Tibial nerve (tissue), 4 donors: ENCODE results near the gene CCAR1. TPM values are rescaled to one million over a fixed set of nuclear protein-coding genes. Genes with fewer than 3 reads are reported as not detected.
"Not testable (repeated sequence)": the region's sequence is repeated elsewhere in the genome, so short reads cannot be mapped to it uniquely, and the experiment has no call there.

Experiments
- DNase-seq, 2 donors: peaks; one replicate each; pipeline ENCODE4 v3.0.0-alpha.2; 2019; ENCODE audit warnings: low spot score in 2 of 2
- H3K27ac ChIP-seq, 4 donors: fragments of 200-600 bp; sonication (generic) in 3 of 4; one replicate each; pipeline ENCODE4 v1.5.1; 2017 to 2019; ENCODE audit warnings: mild to moderate bottlenecking in 1 of 4
- H3K27me3 ChIP-seq, 2 donors: fragments of 200-600 bp; sonication (generic) in 1 of 2; one replicate each; pipeline versions ENCODE4 v1.5.1 to v1.6.0; 2017 to 2019
- H3K36me3 ChIP-seq, 3 donors: fragments of 200-600 bp; sonication (generic); one replicate each; pipeline ENCODE4 v1.5.1; 2018 to 2019
- H3K4me1 ChIP-seq, 4 donors: fragments of 200-600 bp; sonication (generic) in 3 of 4; one replicate each; pipeline ENCODE4 v1.5.1; 2017 to 2019
- H3K4me3 ChIP-seq, 4 donors: fragments of 200-600 bp; sonication (generic) in 3 of 4; one replicate each; pipeline ENCODE4 v1.5.1; 2017 to 2019; ENCODE audit warnings: mild to moderate bottlenecking in 1 of 4, moderate library complexity in 1 of 4
- H3K9me3 ChIP-seq, 4 donors: fragments of 200-600 bp; sonication (generic) in 3 of 4; one replicate each; pipeline ENCODE4 v1.5.1; 2017 to 2019
- CTCF ChIP-seq, 5 experiments: fragments of 200-600 bp in 3 of 5; fragments of 450-650 bp in 2 of 5; sonication (generic) in 3 of 5; IDR thresholded peaks; one replicate each; pipeline ENCODE4 v1.5.1; 2016 to 2019; ENCODE audit warnings: antibody characterized with exemption in 5 of 5, mild to moderate bottlenecking in 3 of 5, moderate library complexity in 2 of 5
- EP300 ChIP-seq, 2 donors: sonication (generic); formaldehyde crosslinking; IDR thresholded peaks; one replicate each; pipeline ENCODE4 v1.6.1; 2017; ENCODE audit warnings: antibody characterized with exemption in 2 of 2, mild to moderate bottlenecking in 1 of 2
- POLR2A ChIP-seq, 2 donors: fragments of 450-650 bp; IDR thresholded peaks; one replicate each; pipeline ENCODE4 v1.6.1; 2017; ENCODE audit warnings: antibody characterized with exemption in 2 of 2, mild to moderate bottlenecking in 2 of 2, moderate library complexity in 2 of 2
- WGBS, 2 donors: methylation state at CpG; one replicate each; pipeline ENCODE4 v1.1.5; 2018; 5-methylcytosine and 5-hydroxymethylcytosine counted together
- total RNA-seq, 4 donors: library from RNA; depleted of rRNA; stranded (reverse); fragments of >200 nt; gene quantifications; one replicate each; pipeline ENCODE4 v1.1.0, GENCODE V29; 2016

The CCAR1 gene
- total RNA-seq, 4 donors from 2014 or later, result 45.4 to 88.5 (median 53.5) TPM

- Histone ChIP-seq H3K4me3 (no peak overlapping the region), H3K4me1 (peaks cover 0 to 9% (median 6%) of the 10 kb centered on the region in 4 donors), H3K9me3 (no peaks in the 10 kb centered on the region), H3K27me3 (no peaks in the 10 kb centered on the region), H3K27ac (no peak overlapping the region), H3K36me3 (peaks cover 0 to 82% (median 4%) of the 10 kb centered on the region in 3 donors)
- WGBS, 2 donors, result 88% methylated on average over 9 of the region's 9 CpGs
- DNase-seq, result no peak
- no peak for TF ChIP-seq EP300 (IDR thresholded peaks at IDR 0.05)
- TF ChIP-seq CTCF (IDR thresholded peaks at IDR 0.05), result no peak
These were observed 6.1 kb downstream of the CCAR1 start for GRCh38 chr10:68727146-68727545.

- no peaks in the 10 kb centered on the region for H3K27me3 ChIP-seq
- WGBS, 2 donors, result 92 to 94% methylated on average over 8 of the region's 8 CpGs
- TF ChIP-seq EP300 (IDR thresholded peaks at IDR 0.05), result no peak
- no peak for TF ChIP-seq POLR2A (IDR thresholded peaks at IDR 0.05)
- no peak for TF ChIP-seq CTCF (IDR thresholded peaks at IDR 0.05)
- no peak overlapping the region for H3K4me3 ChIP-seq
- H3K4me1 ChIP-seq, result no peaks in the 10 kb centered on the region
- no peak overlapping the region for H3K27ac ChIP-seq
- no peaks in the 10 kb centered on the region for H3K9me3 ChIP-seq
- peaks cover 0 to 93% (median 0%) of the 10 kb centered on the region in 3 donors for H3K36me3 ChIP-seq
- no peak for DNase-seq
These were observed 11.6 kb downstream of the CCAR1 start for GRCh38 chr10:68732651-68733050.

GRCh38 chr10:68734349-68734748, 13.3 kb downstream of the CCAR1 start:
- Histone ChIP-seq H3K27ac (no peak overlapping the region), H3K36me3 (peaks cover 0 to 98% (median 0%) of the 10 kb centered on the region in 3 donors), H3K4me3 (no peak overlapping the region), H3K4me1 (no peaks in the 10 kb centered on the region), H3K9me3 (no peaks in the 10 kb centered on the region), H3K27me3 (no peaks in the 10 kb centered on the region)
- TF ChIP-seq CTCF (IDR thresholded peaks at IDR 0.05) (no peak), POLR2A (IDR thresholded peaks at IDR 0.05) (no peak), EP300 (IDR thresholded peaks at IDR 0.05) (no peak)
- no peak for DNase-seq
- WGBS, 2 donors, result 86% methylated on average over 7 of the region's 7 CpGs

GRCh38 chr10:68735119-68735518, 14.1 kb downstream of the CCAR1 start:
- WGBS, 2 donors, result 73 to 87% methylated on average over 6 of the region's 6 CpGs
- Histone ChIP-seq H3K27me3 (no peaks in the 10 kb centered on the region), H3K36me3 (peaks cover 0 to 98% (median 0%) of the 10 kb centered on the region in 3 donors), H3K4me1 (no peaks in the 10 kb centered on the region), H3K9me3 (no peaks in the 10 kb centered on the region), H3K27ac (no peak overlapping the region), H3K4me3 (no peak overlapping the region)
- no peak for TF ChIP-seq POLR2A (IDR thresholded peaks at IDR 0.05)
- no peak for TF ChIP-seq CTCF (IDR thresholded peaks at IDR 0.05)
- TF ChIP-seq EP300 (IDR thresholded peaks at IDR 0.05), result no peak
- no peak for DNase-seq

- not testable (repeated sequence) for DNase-seq
- WGBS, 2 donors, result 83 to 95% methylated on average over 7 of the region's 7 CpGs
These were observed 14.7 kb downstream of the CCAR1 start for GRCh38 chr10:68735739-68736138.

GRCh38 chr10:68740676-68741075, 19.6 kb downstream of the CCAR1 start:
- DNase-seq, result not testable (repeated sequence)

More at GRCh38 chr10:68735739-68736138, 14.7 kb downstream of the CCAR1 start:
- H3K4me1 ChIP-seq, H3K9me3 ChIP-seq, H3K27ac ChIP-seq, H3K4me3 ChIP-seq, H3K27me3 ChIP-seq: not testable (repeated sequence)
- H3K36me3 ChIP-seq, result peaks cover 0 to 98% (median 0%) of the 10 kb centered on the region in 3 donors

More at GRCh38 chr10:68740676-68741075, 19.6 kb downstream of the CCAR1 start:
- H3K36me3 ChIP-seq, result peaks cover 0 to 99% (median 12%) of the 10 kb centered on the region in 3 donors
- H3K27ac ChIP-seq, H3K4me3 ChIP-seq, H3K9me3 ChIP-seq, H3K4me1 ChIP-seq, H3K27me3 ChIP-seq: not testable (repeated sequence)
- 97 to 99% methylated on average over 5 of the region's 5 CpGs for WGBS, 2 donors
